Measurements from ENCODE around the gene MYH13. TPM values are rescaled to one million over a fixed set of nuclear protein-coding genes. Genes with fewer than 3 reads are reported as not detected.
"Not testable (repeated sequence)": the region's sequence is repeated elsewhere in the genome, so short reads cannot be mapped to it uniquely, and the experiment has no call there.

Gene MYH13
- total and polyA plus RNA-seq, 2 experiments from 2014 or later: 0.03 TPM; not detected in 1

GRCh38 chr17:10292057-10292937, 80.5 kb downstream of the MYH13 start:
- DNase-seq: peak; percentile 96
- H3K9me3 ChIP-seq (ENCODE audit: low read depth): no peaks in the 10 kb centered on the region
- H3K79me2 ChIP-seq (ENCODE audit: insufficient read depth): no peaks in the 10 kb centered on the region
- in situ Hi-C loops (cut with MboI): no loop called here
- H2AFZ ChIP-seq: peak overlapping the region; percentile 11; the same call in 1 of the 2 replicates
- H3K9me2 ChIP-seq (ENCODE audit: insufficient read depth): no peaks in the 10 kb centered on the region
- peaks cover 34% of the 10 kb centered on the region for H3K4me1 ChIP-seq (ENCODE audit: insufficient read depth)
- H3F3A ChIP-seq (ENCODE audit: insufficient read depth): peaks cover 23% of the 10 kb centered on the region
- H3K27ac ChIP-seq: peak overlapping the region; percentile 81
- WGBS, 2 experiments (ENCODE audit: low coverage in 1 of 2, low lambda C conversion rate in 2 of 2, missing lambda C conversion rate in 2 of 2): 1 to 2% methylated on average over 12 of the region's 12 CpGs
- H3K27me3 ChIP-seq (replicated peaks; ENCODE audit: insufficient read depth): no peaks in the 10 kb centered on the region
- H3K9ac ChIP-seq: peak overlapping the region; percentile 55
- TF ChIP-seq EZH2 (IDR thresholded peaks at IDR 0.05; ENCODE audit: insufficient read depth, poor library complexity, severe bottlenecking): no peak
- no peak for TF ChIP-seq EZH2phosphoT487 (IDR thresholded peaks at IDR 0.05; ENCODE audit: insufficient read depth, low read depth)
- no peaks in the 10 kb centered on the region for H3K36me3 ChIP-seq (ENCODE audit: low read depth)
- no peaks in the 10 kb centered on the region for H4K20me1 ChIP-seq (ENCODE audit: insufficient read depth)
- H3K4me2 ChIP-seq (ENCODE audit: unreplicated experiment): peak overlapping the region; percentile 64
- H3K4me3 ChIP-seq: peak overlapping the region; percentile 8; the same call in 1 of the 2 replicates

- H3K27me3 ChIP-seq (replicated peaks; ENCODE audit: insufficient read depth); DNase-seq; H3K79me2 ChIP-seq (ENCODE audit: insufficient read depth); H4K20me1 ChIP-seq (ENCODE audit: insufficient read depth); in situ Hi-C loops (cut with MboI); H3K9me3 ChIP-seq (ENCODE audit: low read depth); H3K9me2 ChIP-seq (ENCODE audit: insufficient read depth); H3K36me3 ChIP-seq (ENCODE audit: low read depth): not testable (repeated sequence)
- Histone ChIP-seq H2AFZ (0 out of 2 replicates have a peak overlapping the region, but pooled peaks have one; percentile 2), H3K4me2 (ENCODE audit: unreplicated experiment) (peak overlapping the region; percentile 64), H3K4me1 (ENCODE audit: insufficient read depth) (peaks cover 34% of the 10 kb centered on the region), H3F3A (ENCODE audit: insufficient read depth) (peaks cover 23% of the 10 kb centered on the region), H3K27ac (peak overlapping the region; percentile 81), H3K9ac (peak overlapping the region; percentile 55), H3K4me3 (peak overlapping the region; percentile 8; the same call in 1 of the 2 replicates)
- WGBS, 2 experiments (ENCODE audit: low coverage in 1 of 2, low lambda C conversion rate in 2 of 2, missing lambda C conversion rate in 2 of 2): 67 to 72% methylated on average over 12 of the region's 12 CpGs
Observed at GRCh38 chr17:10291576-10291975, 81.2 kb downstream of the MYH13 start.

GRCh38 chr17:10290041-10290440, 82.8 kb downstream of the MYH13 start:
- 14 to 19% methylated on average over 1 of the region's 1 CpG for WGBS, 2 experiments (ENCODE audit: low coverage in 1 of 2, low lambda C conversion rate in 2 of 2, missing lambda C conversion rate in 2 of 2)

GRCh38 chr17:10286324-10286723, 86.5 kb downstream of the MYH13 start:
- Histone ChIP-seq H3K79me2 (ENCODE audit: insufficient read depth) (no peaks in the 10 kb centered on the region), H3K27me3 (replicated peaks; ENCODE audit: insufficient read depth) (no peaks in the 10 kb centered on the region), H3K9me3 (ENCODE audit: low read depth) (no peaks in the 10 kb centered on the region), H3K9me2 (ENCODE audit: insufficient read depth) (no peaks in the 10 kb centered on the region), H3K36me3 (ENCODE audit: low read depth) (no peaks in the 10 kb centered on the region), H3K4me3 (no peak overlapping the region), H2AFZ (no peak overlapping the region), H3F3A (ENCODE audit: insufficient read depth) (peaks cover 8% of the 10 kb centered on the region), H3K27ac (no peak overlapping the region), H3K9ac (no peak overlapping the region), H3K4me1 (ENCODE audit: insufficient read depth) (peaks cover 18% of the 10 kb centered on the region), H4K20me1 (ENCODE audit: insufficient read depth) (no peaks in the 10 kb centered on the region), H3K4me2 (ENCODE audit: unreplicated experiment) (no peak overlapping the region)
- 10 to 18% methylated on average over 1 of the region's 1 CpG for WGBS, 2 experiments (ENCODE audit: low coverage in 1 of 2, low lambda C conversion rate in 2 of 2, missing lambda C conversion rate in 2 of 2)
- TF ChIP-seq EZH2 (IDR thresholded peaks at IDR 0.05; ENCODE audit: insufficient read depth, poor library complexity, severe bottlenecking) (no peak), EZH2phosphoT487 (IDR thresholded peaks at IDR 0.05; ENCODE audit: insufficient read depth, low read depth) (no peak)
- peak; percentile 34 for DNase-seq
- in situ Hi-C loops (cut with MboI): no loop called here

More at GRCh38 chr17:10290041-10290440, 82.8 kb downstream of the MYH13 start:
- no peaks in the 10 kb centered on the region for H3K27me3 ChIP-seq (replicated peaks; ENCODE audit: insufficient read depth)
- peak overlapping the region; percentile 18 for H3K4me2 ChIP-seq (ENCODE audit: unreplicated experiment)
- H3K9me3 ChIP-seq (ENCODE audit: low read depth): no peaks in the 10 kb centered on the region
- H3K79me2 ChIP-seq (ENCODE audit: insufficient read depth): no peaks in the 10 kb centered on the region
- H3F3A ChIP-seq (ENCODE audit: insufficient read depth): peaks cover 23% of the 10 kb centered on the region
- H3K4me1 ChIP-seq (ENCODE audit: insufficient read depth): peaks cover 34% of the 10 kb centered on the region
- H3K9me2 ChIP-seq (ENCODE audit: insufficient read depth): no peaks in the 10 kb centered on the region
- H3K4me3 ChIP-seq: no peak overlapping the region
- TF ChIP-seq EZH2 (IDR thresholded peaks at IDR 0.05; ENCODE audit: insufficient read depth, poor library complexity, severe bottlenecking) (no peak), EZH2phosphoT487 (IDR thresholded peaks at IDR 0.05; ENCODE audit: insufficient read depth, low read depth) (no peak)
- DNase-seq: peak; percentile 54
- no peaks in the 10 kb centered on the region for H4K20me1 ChIP-seq (ENCODE audit: insufficient read depth)
- peak overlapping the region; percentile 32; the same call in 1 of the 2 replicates for H2AFZ ChIP-seq
- H3K9ac ChIP-seq: no peak overlapping the region
- no peaks in the 10 kb centered on the region for H3K36me3 ChIP-seq (ENCODE audit: low read depth)
- in situ Hi-C loops (cut with MboI): no loop called here
- no peak overlapping the region for H3K27ac ChIP-seq
